Measurements from ENCODE around the gene EMP3. TPM values are rescaled to one million over a fixed set of nuclear protein-coding genes. Genes with fewer than 3 reads are reported as not detected.

EMP3 gene
- total and polyA plus RNA-seq, 2 of the 13 experiments (the other 11 are each of a cell fraction or from before 2014, with no cell fraction given) = 2.2 to 7.8 TPM

DNA sequence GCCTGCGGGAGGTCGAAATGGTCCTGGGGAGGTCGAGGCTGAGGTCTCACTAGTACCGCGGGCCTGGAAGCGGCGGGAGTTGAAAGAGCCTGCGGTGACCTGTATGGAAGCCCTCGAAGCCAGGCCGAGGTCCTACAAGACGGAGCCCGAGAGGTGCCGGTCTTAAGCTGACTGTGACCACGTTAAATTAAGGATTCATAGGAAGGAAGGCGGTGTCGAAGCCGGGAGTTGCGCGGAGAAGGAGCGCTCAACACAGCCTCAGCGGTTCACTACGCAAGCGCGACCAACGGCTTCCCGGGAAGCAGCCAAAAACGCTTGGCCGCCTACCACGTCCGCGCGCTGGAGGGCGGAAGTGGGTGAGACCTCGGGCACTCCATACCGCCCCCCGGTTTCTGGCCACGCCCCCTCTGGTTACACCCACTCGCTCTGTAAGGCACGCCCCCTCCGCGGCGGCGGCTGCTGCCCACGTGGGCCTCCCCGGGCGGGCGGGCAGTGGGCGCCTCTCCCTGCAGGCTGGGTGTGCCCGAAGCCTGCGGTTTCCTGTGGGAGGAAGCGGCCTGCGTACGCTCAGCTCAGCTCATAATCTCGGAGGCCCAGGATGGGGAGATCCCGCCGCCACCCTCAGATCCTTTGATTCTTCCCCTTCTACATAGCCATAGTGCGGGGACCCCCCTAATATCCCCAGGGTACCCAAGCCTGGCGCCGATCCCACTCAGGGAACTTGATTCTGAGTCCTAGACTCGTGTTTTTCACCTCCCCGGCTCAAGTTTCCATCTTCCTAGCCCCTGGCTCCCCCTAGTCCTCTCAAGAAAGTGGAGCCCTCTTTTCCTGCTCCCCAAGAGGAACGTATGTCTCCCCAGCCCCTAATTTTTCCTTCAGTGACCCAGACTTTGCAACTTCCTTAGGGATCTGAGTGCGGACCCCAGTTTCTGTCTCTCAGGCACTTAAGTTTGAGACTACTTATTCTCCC is 3.4 kb upstream of the EMP3 start (continued):
- TF ChIP-seq ZNF280B (CRISPR knock-in tag; IDR thresholded peaks at IDR 0.05; ENCODE audit: borderline replicate concordance) (no peak), SATB2 (CRISPR knock-in tag; IDR thresholded peaks at IDR 0.05) (no peak), ZFP62 (CRISPR knock-in tag; IDR thresholded peaks at IDR 0.05) (no peak), TFDP1 (CRISPR knock-in tag; IDR thresholded peaks at IDR 0.05; ENCODE audit: borderline replicate concordance) (peak; percentile 37; the same call in 1 of the 2 replicates), ZNF572 (CRISPR knock-in tag; IDR thresholded peaks at IDR 0.05) (no peak), MAZ (IDR thresholded peaks at IDR 0.05; ENCODE audit: borderline replicate concordance, low read depth, low read length) (no peak), MAZ (CRISPR knock-in tag; IDR thresholded peaks at IDR 0.05; ENCODE audit: low read depth) (no peak), ZNF562 (CRISPR knock-in tag; IDR thresholded peaks at IDR 0.05; ENCODE audit: borderline replicate concordance) (no peak), ZNF549 (CRISPR knock-in tag; IDR thresholded peaks at IDR 0.05) (no peak), RFX1 (IDR thresholded peaks at IDR 0.05) (no peak), ZNF136 (CRISPR knock-in tag; IDR thresholded peaks at IDR 0.05; ENCODE audit: low read depth) (no peak), DR1 (CRISPR knock-in tag; IDR thresholded peaks at IDR 0.05) (no peak), CEBPB (IDR thresholded peaks at IDR 0.05; ENCODE audit: borderline replicate concordance, low read depth, low read length) (no peak), ZNF225 (CRISPR knock-in tag; IDR thresholded peaks at IDR 0.05) (no peak), NR3C1 (CRISPR knock-in tag; IDR thresholded peaks at IDR 0.05) (no peak), HOXA3 (CRISPR knock-in tag; IDR thresholded peaks at IDR 0.05) (peak; percentile 18; the same call in 1 of the 2 replicates), REL (CRISPR knock-in tag; conservative IDR thresholded peaks at IDR 0.05) (no peak), ZSCAN31 (CRISPR knock-in tag; IDR thresholded peaks at IDR 0.05; ENCODE audit: low read depth) (no peak), IKZF1 (IDR thresholded peaks at IDR 0.05) (no peak), BHLHE40 (IDR thresholded peaks at IDR 0.05; ENCODE audit: low read length) (no peak), TBP (CRISPR knock-in tag; IDR thresholded peaks at IDR 0.05) (no peak), NCOR1 (IDR thresholded peaks at IDR 0.05; ENCODE audit: borderline replicate concordance, low read length) (no peak), ARID3A (IDR thresholded peaks at IDR 0.05; ENCODE audit: low read depth, low read length) (no peak), MXI1 (IDR thresholded peaks at IDR 0.05; ENCODE audit: borderline replicate concordance, low read depth, low read length) (peak; percentile 58; the same call in 1 of the 3 replicates), ZNF792 (CRISPR knock-in tag; IDR thresholded peaks at IDR 0.05) (no peak), XRCC5 (optimal IDR thresholded peaks at IDR 0.05; ENCODE audit: low read length) (peak; percentile 50), ZNF251 (CRISPR knock-in tag; IDR thresholded peaks at IDR 0.05) (no peak), FOXM1 (CRISPR knock-in tag; IDR thresholded peaks at IDR 0.05) (no peak)
- TF ChIP-seq, protein P1, sequence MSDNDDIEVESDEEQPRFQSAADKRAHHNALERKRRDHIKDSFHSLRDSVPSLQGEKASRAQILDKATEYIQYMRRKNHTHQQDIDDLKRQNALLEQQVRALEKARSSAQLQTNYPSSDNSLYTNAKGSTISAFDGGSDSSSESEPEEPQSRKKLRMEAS (IDR thresholded peaks at IDR 0.05) = peak; percentile 59
